Measurements from ENCODE around the gene MGLL. TPM values are rescaled to one million over a fixed set of nuclear protein-coding genes. Genes with fewer than 3 reads are reported as not detected.
"Not testable (repeated sequence)": the region's sequence is repeated elsewhere in the genome, so short reads cannot be mapped to it uniquely, and the experiment has no call there.

Gene MGLL
- polyA plus RNA-seq, 10 donors = 20.3 to 29.7 (median 21.9) TPM

GRCh38 chr3:127709320-127710060 is 112.8 kb downstream of the MGLL start:
- no peak for DNase-seq

GRCh38 chr3:127708837-127709236 is 113.5 kb downstream of the MGLL start:
- no peak for DNase-seq

- DNase-seq = peak in 1 of 3 donors; percentile 77
Measured at GRCh38 chr3:127707851-127708411, 114.4 kb downstream of the MGLL start.

- DNase-seq = no peak
Measured at GRCh38 chr3:127706785-127707351, 115.4 kb downstream of the MGLL start.

- DNase-seq = no peak
Measured at GRCh38 chr3:127706312-127706711, 116.0 kb downstream of the MGLL start.

GRCh38 chr3:127704840-127705239 is 117.5 kb downstream of the MGLL start:
- not testable (repeated sequence) for DNase-seq

- no peak for DNase-seq
Measured at GRCh38 chr3:127702151-127702578, 120.2 kb downstream of the MGLL start.

- DNase-seq = peak in 1 of 3 donors; percentile 63
Measured at GRCh38 chr3:127701280-127701911, 120.9 kb downstream of the MGLL start.

- DNase-seq = no peak
Measured at GRCh38 chr3:127700406-127700805, 121.9 kb downstream of the MGLL start.

GRCh38 chr3:127699416-127700300 is 122.7 kb downstream of the MGLL start:
- DNase-seq = no peak

GRCh38 chr3:127698691-127699415 is 123.5 kb downstream of the MGLL start:
- peak; percentile 46 to 86 (median 53) for DNase-seq

GRCh38 chr3:127698286-127698685 is 124.0 kb downstream of the MGLL start:
- peak in 1 of 3 donors; percentile 47 for DNase-seq

- peak; percentile 92 to 98 (median 93) for DNase-seq
Measured at GRCh38 chr3:127697551-127698240, 124.6 kb downstream of the MGLL start.

GRCh38 chr3:127694467-127695215 is 127.7 kb downstream of the MGLL start:
- no peak for DNase-seq

- no peak for DNase-seq
Measured at GRCh38 chr3:127693336-127693843, 128.9 kb downstream of the MGLL start.

- no peak for DNase-seq
Measured at GRCh38 chr3:127692501-127693335, 129.6 kb downstream of the MGLL start.

GRCh38 chr3:127691974-127692373 is 130.3 kb downstream of the MGLL start:
- no peak for DNase-seq

- DNase-seq = no peak
Measured at GRCh38 chr3:127691489-127691888, 130.8 kb downstream of the MGLL start.

Measured in muscle of back (tissue), 11 donors.